Stimulated activated naive CD8-positive, alpha-beta T cell treated with anti-CD3 and anti-CD28 coated beads, Interleukin-15, Interleukin-2, amounts not matched to agents 100 ng/mL and 50 ng/mL, for 24 hours (primary cell): Measurements from ENCODE around the gene MED13L.

Source experiments
- H3K27ac Mint-ChIP-seq: one replicate; pipeline ENCODE4 v1.8.0; 2021; ENCODE audit warnings: mild to moderate bottlenecking, mixed read lengths
- H3K27me3 Mint-ChIP-seq: one replicate; pipeline ENCODE4 v1.8.0; 2021; ENCODE audit warnings: mixed read lengths
- H3K36me3 Mint-ChIP-seq: one replicate; pipeline ENCODE4 v1.8.0; 2021; ENCODE audit warnings: low read depth, mixed read lengths
- H3K4me1 Mint-ChIP-seq: one replicate; pipeline ENCODE4 v1.8.0; 2021; ENCODE audit warnings: low read depth, mixed read lengths
- H3K4me3 Mint-ChIP-seq: one replicate; pipeline ENCODE4 v1.8.0; 2021; ENCODE audit warnings: mild to moderate bottlenecking, mixed read lengths
- H3K9me3 Mint-ChIP-seq: one replicate; pipeline ENCODE4 v1.8.0; 2021; ENCODE audit warnings: mixed read lengths

Gene MED13L

DNA sequence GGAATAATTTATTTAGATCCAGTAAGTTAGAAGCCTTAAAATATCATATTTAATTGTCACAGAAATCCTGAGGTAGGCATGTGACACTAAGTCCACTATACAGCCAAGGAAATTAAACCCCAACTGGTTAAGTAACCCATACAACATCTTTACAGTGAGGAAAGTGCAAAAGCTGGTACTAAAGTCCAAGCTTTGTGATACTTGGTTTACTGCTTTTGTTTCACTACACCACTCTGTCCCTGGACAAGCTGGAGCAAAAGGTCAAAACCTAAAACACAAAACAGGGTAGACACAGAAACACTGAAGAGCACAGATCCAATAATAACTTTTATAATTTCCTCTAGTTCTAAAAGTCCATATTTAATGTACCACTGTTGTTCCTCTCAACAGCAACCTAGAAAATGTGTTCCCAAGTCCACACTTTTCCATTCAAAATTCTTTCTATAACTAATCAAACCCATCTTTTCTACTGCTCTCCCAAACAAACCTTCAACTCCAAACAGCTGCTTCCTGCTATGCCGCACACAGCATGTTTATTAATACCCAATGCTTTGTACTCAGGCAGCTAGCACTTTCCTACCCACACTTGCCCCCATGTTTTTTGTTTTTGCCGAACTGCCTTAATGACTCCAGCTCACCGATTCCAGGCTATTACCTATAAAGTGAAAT is 90.9 kb downstream of the MED13L start:
- H3K4me3 Mint-ChIP-seq, result peak overlapping the region; percentile 28
- H3K27ac Mint-ChIP-seq, result peak overlapping the region; percentile 76
- peaks cover 90% of the 10 kb centered on the region for H3K4me1 Mint-ChIP-seq
- no peaks in the 10 kb centered on the region for H3K27me3 Mint-ChIP-seq
- H3K36me3 Mint-ChIP-seq, result peaks cover 12% of the 10 kb centered on the region
- no peaks in the 10 kb centered on the region for H3K9me3 Mint-ChIP-seq

DNA sequence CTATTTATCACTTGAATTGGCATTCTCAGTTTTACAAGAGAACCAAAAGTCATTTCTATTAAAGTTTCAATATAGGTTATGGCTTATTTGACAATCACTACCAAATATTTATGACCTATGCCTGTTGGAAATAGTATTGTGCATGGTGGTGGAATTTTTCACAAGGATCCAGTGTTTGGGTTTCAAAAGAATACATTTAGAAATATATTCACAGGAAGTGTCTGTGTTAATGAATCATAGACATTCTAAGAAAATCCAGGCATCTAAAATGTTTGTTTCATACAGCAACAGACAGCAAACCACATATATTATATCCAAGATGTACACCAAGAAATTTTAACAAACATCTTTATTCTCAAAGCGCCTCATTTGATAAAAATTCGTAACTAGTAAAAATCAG is 92.7 kb downstream of the MED13L start:
- H3K4me3 Mint-ChIP-seq, result no peak overlapping the region
- no peak overlapping the region for H3K27ac Mint-ChIP-seq
- no peaks in the 10 kb centered on the region for H3K9me3 Mint-ChIP-seq
- H3K27me3 Mint-ChIP-seq, result no peaks in the 10 kb centered on the region
- peaks cover 92% of the 10 kb centered on the region for H3K4me1 Mint-ChIP-seq
- peaks cover 7% of the 10 kb centered on the region for H3K36me3 Mint-ChIP-seq

DNA sequence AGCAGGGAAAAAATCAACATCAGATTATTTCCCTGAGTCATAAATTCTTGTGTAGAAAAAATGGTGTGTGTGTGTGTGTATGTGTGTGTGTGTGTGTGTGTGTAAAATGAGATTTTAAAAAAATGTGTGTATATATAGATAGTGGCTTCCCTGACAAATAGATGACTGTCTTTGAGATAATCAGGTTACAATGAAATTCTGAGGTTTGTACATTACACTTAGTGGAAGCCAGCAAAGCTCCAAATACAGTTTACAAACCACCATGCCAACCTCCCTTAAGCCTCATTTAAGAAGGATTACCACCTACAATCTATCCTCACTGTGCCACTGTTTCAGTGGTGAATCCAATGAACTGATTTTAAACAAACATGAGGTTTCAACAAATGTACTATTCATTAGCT is 93.8 kb downstream of the MED13L start:
- no peak overlapping the region for H3K27ac Mint-ChIP-seq
- H3K4me1 Mint-ChIP-seq, result peaks cover 82% of the 10 kb centered on the region
- peaks cover 4% of the 10 kb centered on the region for H3K36me3 Mint-ChIP-seq
- no peak overlapping the region for H3K4me3 Mint-ChIP-seq
- H3K27me3 Mint-ChIP-seq, result no peaks in the 10 kb centered on the region
- H3K9me3 Mint-ChIP-seq, result no peaks in the 10 kb centered on the region

DNA sequence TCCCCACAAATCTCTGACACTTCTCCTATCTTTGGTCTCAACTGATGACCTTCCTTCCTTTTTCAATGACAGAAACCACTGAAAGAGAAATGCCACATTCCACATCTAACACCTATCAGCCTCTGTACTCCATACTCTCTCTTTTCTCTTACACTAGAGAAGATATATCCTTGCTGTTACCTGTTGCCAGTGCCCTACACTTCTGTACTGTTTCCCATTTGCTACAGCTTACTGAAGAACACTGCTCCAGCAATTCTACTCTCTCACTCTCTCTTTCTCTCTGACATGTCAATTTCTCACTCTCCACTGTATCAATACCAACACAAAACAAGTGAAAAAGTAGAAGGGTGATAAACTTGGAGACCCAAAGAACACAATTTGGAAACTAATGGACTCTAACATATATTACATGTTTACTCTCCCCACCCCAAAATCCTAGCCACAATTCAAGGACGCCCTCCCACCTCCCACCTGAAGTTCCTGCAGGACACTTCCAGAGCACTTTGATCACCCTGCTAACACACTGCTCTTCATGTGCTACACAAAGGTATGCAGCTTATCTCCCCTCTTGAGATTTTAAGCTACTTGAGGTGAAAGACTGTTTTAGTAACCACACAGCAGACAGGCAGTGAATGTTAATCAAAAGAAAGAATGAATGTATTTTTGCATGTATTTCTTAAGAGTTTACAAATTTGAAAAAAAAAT is 95.0 kb downstream of the MED13L start:
- H3K4me1 Mint-ChIP-seq, result peaks cover 69% of the 10 kb centered on the region
- H3K27me3 Mint-ChIP-seq, result no peaks in the 10 kb centered on the region
- H3K27ac Mint-ChIP-seq, result peak overlapping the region; percentile 24
- peaks cover 4% of the 10 kb centered on the region for H3K36me3 Mint-ChIP-seq
- no peaks in the 10 kb centered on the region for H3K9me3 Mint-ChIP-seq
- no peak overlapping the region for H3K4me3 Mint-ChIP-seq

DNA sequence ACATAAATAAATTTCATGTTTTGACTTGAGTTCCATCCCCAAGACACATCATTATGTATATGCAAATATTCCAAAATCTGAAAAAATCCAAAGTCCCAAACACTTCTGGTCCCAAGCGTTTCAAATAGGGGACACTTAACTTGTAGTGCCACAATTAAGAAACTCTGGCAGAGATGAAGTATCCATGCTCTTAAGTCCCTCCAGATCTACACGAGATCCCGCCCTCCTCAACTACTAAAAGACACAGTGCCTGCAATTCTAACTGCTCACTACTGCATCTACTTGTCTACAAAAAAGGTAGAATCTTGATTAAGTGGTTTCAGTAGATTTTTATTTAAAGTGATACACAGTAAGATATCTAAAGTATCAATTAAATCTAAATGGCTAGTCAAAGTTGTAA is 97.0 kb downstream of the MED13L start:
- H3K4me3 Mint-ChIP-seq, result no peak overlapping the region

DNA sequence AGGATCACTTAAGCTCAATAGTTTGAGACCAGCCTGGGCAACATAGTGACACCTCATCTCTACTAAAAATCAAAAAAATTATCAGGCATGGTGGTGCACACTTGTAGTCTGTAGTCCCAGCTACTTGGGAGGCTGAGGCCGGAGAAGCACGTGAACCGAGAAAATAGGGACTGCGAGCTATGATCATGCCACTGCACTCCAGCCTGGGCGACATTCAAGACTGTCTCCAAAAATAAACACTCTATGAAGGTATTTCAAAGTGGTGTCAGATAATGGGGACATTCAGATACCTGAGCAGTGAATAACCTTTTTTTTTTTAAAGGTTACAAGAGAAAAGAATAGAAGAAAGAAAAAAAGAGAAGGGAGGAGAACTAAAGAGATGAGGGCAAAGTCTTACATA is 98.1 kb downstream of the MED13L start:
- Mint-ChIP-seq H3K4me1 (peaks cover 63% of the 10 kb centered on the region), H3K9me3 (no peaks in the 10 kb centered on the region), H3K4me3 (no peak overlapping the region), H3K27me3 (no peaks in the 10 kb centered on the region), H3K36me3 (no peaks in the 10 kb centered on the region), H3K27ac (no peak overlapping the region)

More for the DNA sequence above, 97.0 kb downstream of the MED13L start:
- Mint-ChIP-seq H3K27me3 (no peaks in the 10 kb centered on the region), H3K27ac (no peak overlapping the region), H3K4me1 (peaks cover 63% of the 10 kb centered on the region), H3K36me3 (no peaks in the 10 kb centered on the region), H3K9me3 (no peaks in the 10 kb centered on the region)

DNA sequence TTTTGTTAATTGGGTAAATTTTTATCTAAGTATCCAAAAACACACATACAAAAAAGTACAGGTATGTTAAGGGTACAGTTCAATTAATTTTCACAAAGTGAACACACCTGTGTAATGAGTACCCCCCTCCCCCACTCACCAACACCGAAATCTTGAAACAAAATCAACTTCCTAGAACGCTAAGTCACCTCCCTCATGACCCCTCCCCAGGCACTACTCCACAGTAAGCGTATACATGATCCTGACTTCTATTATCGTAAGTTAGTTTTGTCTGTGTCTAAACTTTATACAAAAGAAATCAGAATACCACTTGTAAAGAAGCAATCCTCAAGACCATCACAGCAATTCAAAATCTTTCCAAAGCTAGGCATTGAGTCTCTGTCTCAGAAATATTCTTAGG is 100.5 kb downstream of the MED13L start:
- H3K4me3 Mint-ChIP-seq, result no peak overlapping the region
- H3K9me3 Mint-ChIP-seq, result no peaks in the 10 kb centered on the region
- no peaks in the 10 kb centered on the region for H3K36me3 Mint-ChIP-seq
- H3K27me3 Mint-ChIP-seq, result no peaks in the 10 kb centered on the region
- peaks cover 64% of the 10 kb centered on the region for H3K4me1 Mint-ChIP-seq
- no peak overlapping the region for H3K27ac Mint-ChIP-seq

DNA sequence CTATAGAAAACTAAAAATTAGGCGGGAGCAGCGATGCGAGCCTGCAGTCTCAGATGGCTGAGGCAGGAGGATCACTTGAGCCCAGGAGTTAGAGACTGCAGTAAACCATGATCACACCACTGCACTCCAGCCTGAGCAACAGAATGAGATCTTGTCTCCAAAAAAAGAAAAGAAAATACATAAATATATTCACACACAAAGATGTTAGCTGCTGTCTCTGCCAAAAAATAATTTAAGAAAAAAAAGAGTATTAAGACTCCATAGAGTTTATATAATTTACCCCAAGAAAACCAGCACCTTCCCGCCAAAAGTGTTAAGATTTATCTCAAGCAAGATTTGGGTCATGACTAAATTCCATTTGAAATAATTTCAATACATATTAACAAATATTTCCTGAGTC is 102.6 kb downstream of the MED13L start:
- Mint-ChIP-seq H3K27ac (peak overlapping the region; percentile 49), H3K9me3 (no peaks in the 10 kb centered on the region), H3K36me3 (no peaks in the 10 kb centered on the region), H3K27me3 (no peaks in the 10 kb centered on the region), H3K4me1 (peaks cover 64% of the 10 kb centered on the region), H3K4me3 (no peak overlapping the region)

DNA sequence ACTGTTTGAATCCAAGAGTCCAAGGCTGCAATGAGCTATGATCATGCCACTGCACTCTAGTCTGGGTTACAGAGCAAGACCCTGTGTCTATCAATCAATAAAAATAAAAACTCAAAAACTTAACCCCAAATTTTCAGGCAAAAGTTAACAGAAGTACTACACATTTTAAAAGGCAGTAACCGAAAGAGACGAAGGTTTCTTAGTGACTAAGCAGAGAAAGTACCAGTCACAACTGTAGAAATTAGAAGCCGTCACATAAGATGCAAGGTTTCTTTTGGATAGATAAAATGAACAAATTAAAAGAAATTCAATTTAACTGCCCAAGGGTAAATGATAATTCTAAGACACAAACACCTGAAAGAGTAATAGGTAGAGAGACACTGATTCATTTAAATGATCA is 103.5 kb downstream of the MED13L start:
- Mint-ChIP-seq H3K27ac (peak overlapping the region; percentile 28), H3K27me3 (no peaks in the 10 kb centered on the region), H3K9me3 (no peaks in the 10 kb centered on the region), H3K36me3 (peaks cover 1% of the 10 kb centered on the region), H3K4me3 (no peak overlapping the region), H3K4me1 (peaks cover 66% of the 10 kb centered on the region)

DNA sequence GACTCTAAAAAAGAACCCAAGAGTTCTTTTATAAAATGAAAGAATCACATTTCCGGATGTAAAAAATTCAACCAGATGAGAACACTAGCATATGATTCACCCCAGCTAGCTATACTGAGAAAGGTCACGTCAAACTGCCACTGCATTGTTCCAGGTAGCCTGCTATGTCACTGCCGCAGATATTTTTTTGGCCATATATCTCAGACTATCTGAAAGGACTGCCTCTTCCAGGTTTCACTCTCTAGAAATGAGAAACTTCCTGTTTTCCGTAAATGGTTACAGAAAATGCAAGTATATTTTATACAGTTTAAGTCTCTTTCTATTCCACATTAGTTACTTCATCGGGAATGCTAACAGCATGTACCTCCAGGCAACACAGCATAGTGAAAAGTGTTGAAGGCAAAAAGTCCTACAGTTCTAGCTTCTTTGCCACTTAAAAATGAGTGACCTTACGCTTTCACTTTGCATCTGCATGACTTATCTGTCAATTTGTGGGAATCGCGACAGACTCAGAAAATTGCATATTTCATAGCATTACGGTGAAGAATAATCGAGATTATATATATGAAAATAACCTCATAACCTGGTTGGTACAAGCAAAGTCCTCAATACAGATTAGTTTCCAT is 105.2 kb downstream of the MED13L start:
- peaks cover 69% of the 10 kb centered on the region for H3K4me1 Mint-ChIP-seq
- peak overlapping the region; percentile 86 for H3K4me3 Mint-ChIP-seq
- H3K36me3 Mint-ChIP-seq, result peaks cover 4% of the 10 kb centered on the region
- no peaks in the 10 kb centered on the region for H3K9me3 Mint-ChIP-seq
- H3K27ac Mint-ChIP-seq, result peak overlapping the region; percentile 97
- no peaks in the 10 kb centered on the region for H3K27me3 Mint-ChIP-seq

DNA sequence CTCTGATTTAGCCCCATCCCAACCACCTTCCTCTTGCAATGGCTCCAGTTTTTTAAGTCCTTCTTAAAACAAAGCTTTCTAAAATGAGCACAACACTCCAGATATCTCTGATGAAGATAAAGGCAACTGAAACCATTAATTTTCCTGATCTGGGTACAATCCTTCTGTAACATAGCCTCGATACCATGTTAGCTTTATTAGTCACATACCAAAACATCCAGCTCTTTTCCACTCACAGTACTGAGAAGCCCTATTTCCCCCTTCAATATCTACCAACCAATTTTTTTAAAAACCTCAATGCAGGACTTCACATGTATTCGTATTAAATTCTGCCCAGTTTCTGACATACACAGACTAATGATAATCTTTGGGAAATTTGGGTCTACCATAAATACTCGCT is 105.9 kb downstream of the MED13L start:
- Mint-ChIP-seq H3K4me1 (peaks cover 67% of the 10 kb centered on the region), H3K27ac (peak overlapping the region; percentile 97), H3K36me3 (peaks cover 4% of the 10 kb centered on the region)

DNA sequence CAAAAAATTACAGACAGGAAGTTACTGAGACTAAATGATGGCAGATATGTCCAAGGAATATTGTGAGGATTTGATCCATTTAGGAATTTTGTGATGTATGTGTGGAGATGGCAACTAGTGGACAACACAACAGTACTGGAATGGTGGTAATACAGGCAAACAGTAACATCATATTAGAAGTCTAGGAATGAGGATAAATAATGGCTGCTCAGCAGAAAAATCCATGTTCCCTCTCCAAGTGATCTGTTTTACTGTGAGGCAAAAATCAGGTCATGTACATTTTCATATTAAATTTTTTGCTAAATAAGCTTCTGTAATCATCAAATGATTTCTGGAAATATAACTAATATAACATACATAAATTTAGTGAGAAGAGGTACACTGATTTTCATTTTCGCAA is 108.4 kb downstream of the MED13L start:
- peaks cover 67% of the 10 kb centered on the region for H3K4me1 Mint-ChIP-seq
- no peak overlapping the region for H3K4me3 Mint-ChIP-seq
- no peak overlapping the region for H3K27ac Mint-ChIP-seq
- H3K27me3 Mint-ChIP-seq, result no peaks in the 10 kb centered on the region
- H3K9me3 Mint-ChIP-seq, result no peaks in the 10 kb centered on the region
- H3K36me3 Mint-ChIP-seq, result peaks cover 4% of the 10 kb centered on the region

More for the DNA sequence above, 105.9 kb downstream of the MED13L start:
- Mint-ChIP-seq H3K9me3 (no peaks in the 10 kb centered on the region), H3K27me3 (no peaks in the 10 kb centered on the region), H3K4me3 (peak overlapping the region; percentile 86)

DNA sequence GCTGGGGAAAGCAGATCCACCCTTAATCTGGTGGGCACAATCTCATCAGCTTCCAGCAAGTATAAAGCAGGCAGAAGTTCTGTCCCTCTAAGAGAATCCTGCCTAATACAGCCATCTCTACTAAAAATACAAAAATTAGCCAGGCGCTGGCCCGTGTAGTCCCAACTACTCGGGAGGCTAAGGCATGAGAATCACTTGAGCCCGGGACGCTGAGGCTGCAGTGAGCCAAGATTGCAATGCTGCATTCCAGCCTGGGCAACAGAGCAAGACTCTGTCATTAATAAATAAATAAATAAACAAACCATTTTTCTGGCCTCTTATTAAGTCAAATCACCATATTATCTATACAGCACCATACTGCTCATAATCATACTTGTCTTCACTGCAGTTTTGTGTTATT is 111.2 kb downstream of the MED13L start:
- Mint-ChIP-seq H3K4me3 (no peak overlapping the region), H3K9me3 (no peaks in the 10 kb centered on the region), H3K27me3 (no peaks in the 10 kb centered on the region), H3K27ac (no peak overlapping the region), H3K4me1 (peaks cover 55% of the 10 kb centered on the region), H3K36me3 (peaks cover 4% of the 10 kb centered on the region)

DNA sequence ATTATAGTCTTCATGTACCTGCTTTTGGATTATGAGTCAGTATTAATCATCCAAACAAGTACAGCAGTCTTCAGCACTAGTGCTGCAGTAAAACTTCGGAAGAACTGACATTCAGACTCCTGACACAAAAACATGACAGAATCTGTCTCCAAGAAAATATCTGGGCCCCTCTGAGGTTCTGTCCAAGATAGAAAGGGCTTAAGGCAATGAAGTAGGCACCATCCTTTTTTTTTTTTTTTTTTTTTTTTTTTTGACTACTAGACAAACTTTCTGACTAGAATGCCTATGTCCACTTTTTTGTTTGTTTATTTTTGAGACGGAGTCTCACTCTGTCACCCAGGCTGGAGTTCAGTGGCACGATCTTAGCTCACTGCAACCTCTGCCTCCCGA is 112.5 kb downstream of the MED13L start:
- Mint-ChIP-seq H3K36me3 (peaks cover 4% of the 10 kb centered on the region), H3K27me3 (no peaks in the 10 kb centered on the region), H3K27ac (no peak overlapping the region), H3K4me3 (peak overlapping the region; percentile 20), H3K4me1 (peaks cover 53% of the 10 kb centered on the region), H3K9me3 (no peaks in the 10 kb centered on the region)

DNA sequence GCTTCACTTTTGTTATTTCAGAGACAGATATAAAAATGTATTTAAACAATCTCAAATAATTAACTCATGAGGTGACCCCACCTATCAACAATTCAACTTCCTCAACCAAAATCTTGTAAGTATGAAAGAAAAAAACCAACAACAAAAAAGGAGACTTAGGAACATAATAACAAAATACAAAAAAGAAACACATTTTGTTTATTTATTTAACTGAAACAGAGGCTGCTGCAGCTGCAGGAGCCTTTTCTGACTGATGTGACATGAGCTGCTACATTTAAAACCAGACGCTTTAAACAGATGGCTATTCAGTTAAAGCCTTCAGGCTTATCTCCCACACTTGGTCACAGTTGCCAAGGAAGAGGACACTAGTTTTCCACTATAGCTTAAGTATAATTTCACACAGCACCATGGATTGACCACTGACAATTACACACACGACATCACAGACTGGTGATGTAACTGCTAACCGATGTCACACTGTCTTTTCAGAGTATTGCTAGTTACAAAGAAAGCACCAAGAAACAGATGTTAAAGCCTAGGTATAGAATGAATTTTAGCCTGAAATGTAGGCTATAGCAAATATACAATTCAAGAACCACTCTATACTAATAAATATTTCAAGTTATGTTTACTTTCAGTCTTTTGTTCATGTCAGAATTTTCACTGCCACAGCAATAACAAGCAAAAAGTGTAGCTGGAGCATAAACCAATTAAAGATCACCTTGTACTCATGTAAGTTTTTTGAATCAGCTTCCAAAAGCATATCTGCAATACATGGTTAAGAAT is 113.0 kb downstream of the MED13L start:
- Mint-ChIP-seq H3K4me1 (peaks cover 51% of the 10 kb centered on the region), H3K27ac (peak overlapping the region; percentile 56), H3K4me3 (peak overlapping the region; percentile 20), H3K27me3 (no peaks in the 10 kb centered on the region), H3K9me3 (no peaks in the 10 kb centered on the region), H3K36me3 (peaks cover 4% of the 10 kb centered on the region)
